Measurements from ENCODE around the gene EIF1.
"Not testable (repeated sequence)": the region's sequence is repeated elsewhere in the genome, so short reads cannot be mapped to it uniquely, and the experiment has no call there.

Gene EIF1

DNA sequence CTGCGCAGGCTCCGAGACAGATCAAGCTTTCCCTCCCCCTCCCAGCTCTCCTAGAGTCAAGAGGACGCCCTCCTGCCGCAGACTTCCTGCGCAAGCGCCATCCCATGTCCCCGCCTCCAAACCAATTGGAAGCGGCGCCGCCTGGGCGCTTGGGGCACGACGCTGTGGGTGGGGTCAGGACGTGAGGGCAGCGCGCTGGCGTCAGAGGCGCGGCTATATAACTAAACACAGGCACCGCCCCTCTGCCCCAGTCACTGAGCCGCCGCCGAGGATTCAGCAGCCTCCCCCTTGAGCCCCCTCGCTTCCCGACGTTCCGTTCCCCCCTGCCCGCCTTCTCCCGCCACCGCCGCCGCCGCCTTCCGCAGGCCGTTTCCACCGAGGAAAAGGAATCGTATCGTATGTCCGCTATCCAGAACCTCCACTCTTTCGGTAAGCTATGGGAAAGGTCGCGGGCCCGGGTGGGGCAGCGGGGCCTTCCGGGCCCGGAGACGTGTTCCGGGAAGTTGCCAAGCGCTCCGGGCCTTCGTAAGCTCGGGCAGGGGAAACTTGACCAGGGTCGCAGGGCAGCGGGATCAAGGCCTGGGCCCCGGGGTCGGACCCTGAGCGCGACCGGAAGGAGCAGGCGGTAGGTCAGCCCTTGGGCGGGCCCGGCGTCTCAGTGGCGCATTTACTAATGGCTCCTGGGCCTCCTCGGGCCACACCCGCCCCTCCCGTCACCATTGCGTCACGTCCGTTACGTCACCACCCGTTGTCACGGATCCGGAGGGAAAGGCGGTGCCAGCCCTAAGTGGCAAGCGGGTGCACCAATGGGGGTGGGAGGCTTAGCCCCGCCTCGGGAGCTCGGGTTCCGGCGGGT, at the start of gene EIF1:
EIF1 (plus strand) TSS at position 245 of the 856 bp plus-strand sequence; CDS start at position 399, 154 bp downstream.
- DNase-seq, result peak; percentile 100

DNA sequence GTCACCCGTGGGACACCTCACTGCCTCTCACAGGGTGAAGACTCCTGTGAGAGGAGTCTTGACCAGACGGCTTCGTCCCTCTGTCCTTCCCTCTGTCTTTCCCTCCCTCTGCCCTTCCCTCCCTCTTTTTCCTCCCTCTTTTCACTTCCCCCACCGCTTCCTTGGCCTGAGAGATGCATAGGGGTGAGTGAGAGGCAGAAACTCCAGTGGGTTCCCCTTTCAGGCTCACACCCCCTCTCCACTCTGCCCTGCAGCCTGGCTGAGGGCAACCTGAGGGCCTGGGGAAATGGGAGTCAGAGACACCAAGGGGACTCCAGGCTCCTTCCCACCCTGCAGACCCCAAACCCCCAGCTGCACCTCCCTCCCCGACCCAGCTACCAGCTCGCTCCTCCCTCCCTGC, 49.7 kb upstream of the EIF1 start:
- no peak for DNase-seq

DNA sequence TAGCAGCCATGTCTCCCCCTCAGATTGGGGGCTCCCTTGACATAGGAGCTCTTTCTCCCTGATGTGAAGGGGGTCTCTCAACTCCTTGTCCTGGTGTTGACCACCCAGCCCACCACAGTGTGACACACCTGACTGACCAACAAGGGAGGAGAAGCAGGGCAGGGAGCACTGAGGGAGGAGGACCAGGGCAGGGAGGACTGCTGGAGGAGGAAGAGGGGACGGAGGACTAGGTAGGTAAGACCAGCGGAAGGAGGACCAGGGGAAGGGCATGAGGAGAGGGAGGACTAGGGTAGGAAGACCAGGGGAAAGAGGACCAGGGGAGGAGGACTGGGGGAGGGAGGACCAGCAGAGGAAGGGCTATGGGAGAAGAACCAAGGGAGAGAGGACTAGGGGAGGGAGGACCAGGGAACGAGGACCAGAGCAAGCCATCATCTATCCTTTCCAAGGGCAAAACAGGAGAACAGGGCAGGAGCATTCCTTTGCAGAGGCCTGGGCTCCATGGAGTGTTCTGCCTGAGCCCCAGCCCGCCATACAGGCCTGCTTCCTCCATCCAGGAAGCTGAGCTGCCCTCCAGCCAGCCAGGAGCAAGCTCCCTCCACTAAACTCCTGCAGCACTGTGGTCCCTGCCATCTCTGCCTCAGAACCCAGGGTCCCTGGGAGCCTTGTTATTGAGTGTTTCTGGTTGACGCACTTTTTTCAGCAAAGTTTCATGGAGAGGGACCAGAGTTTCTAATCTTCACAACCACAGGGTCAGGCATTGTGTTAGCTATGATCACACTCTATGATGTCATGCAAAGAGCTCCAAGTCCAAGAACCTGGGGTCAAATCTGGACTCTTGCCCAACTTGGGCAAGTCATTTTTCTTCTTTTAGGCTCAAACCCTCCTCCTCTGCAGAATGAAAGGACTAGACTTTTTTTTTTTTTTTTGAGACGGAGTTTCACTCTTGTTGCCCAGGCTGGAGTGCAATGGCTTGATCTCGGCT, 48.9 kb upstream of the EIF1 start:
- DNase-seq, result no peak

DNA sequence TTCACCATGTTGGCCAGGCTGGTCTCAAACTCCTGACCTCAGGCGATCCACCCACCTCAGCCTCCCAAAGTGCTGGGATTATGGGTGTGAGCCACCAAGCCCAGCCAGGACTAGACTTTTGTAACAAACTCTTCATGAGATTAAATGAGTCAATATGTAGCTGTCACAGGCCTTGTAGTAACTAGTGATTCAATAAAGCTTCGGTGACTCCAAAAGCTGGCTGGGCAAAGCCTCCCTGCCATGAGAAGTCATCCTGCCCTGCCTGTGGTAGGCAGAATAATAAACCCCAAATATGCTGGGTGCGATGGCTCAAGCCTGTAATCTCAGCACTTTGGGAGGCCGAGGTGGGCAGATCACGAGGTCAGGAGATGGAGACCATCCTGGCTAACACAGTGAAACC, 48.1 kb upstream of the EIF1 start:
- not testable (repeated sequence) for DNase-seq

- DNase-seq, result no peak
These were observed 46.2 kb upstream of the EIF1 start for GRCh38 chr17:41642252-41643156.

DNA sequence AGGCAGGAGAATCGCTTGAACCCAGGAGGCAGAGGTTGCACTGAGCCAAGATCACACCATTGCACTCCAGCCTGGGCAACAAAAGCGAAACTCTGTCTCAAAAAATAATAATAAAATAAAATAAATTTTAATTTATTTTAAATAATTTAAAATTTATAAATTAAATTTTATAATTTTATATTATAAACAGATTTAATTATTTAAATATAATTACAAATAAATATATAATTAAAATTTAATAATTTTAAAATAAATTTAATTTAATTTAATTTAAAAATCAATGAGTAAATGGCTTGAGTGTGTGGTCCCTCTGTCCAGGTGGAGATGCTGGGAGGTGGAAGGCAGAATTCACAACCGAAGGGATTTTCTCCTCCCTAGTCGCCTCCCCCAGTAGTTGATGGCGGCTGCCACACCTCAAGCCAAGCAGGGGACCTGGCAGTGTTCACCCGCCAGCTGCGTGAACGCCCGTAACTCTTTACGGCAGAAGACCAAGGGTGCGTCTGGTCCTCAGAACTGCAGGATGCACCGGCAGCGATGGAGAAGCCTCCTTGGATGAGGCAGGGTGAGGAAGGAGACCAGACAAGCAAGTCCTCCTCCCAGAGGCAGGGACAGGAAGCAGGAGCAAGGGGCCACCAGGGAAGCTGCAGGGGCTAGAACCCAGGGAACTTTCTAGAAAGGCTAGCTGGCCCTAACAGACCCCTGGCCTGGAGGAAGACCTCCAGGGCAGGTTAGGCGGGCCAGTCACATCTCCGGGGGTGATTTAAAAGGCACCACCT, 41.5 kb upstream of the EIF1 start:
- DNase-seq, result no peak

- DNase-seq, result peak; percentile 84 to 89
These were observed 40.7 kb upstream of the EIF1 start for GRCh38 chr17:41647940-41648410.

DNA sequence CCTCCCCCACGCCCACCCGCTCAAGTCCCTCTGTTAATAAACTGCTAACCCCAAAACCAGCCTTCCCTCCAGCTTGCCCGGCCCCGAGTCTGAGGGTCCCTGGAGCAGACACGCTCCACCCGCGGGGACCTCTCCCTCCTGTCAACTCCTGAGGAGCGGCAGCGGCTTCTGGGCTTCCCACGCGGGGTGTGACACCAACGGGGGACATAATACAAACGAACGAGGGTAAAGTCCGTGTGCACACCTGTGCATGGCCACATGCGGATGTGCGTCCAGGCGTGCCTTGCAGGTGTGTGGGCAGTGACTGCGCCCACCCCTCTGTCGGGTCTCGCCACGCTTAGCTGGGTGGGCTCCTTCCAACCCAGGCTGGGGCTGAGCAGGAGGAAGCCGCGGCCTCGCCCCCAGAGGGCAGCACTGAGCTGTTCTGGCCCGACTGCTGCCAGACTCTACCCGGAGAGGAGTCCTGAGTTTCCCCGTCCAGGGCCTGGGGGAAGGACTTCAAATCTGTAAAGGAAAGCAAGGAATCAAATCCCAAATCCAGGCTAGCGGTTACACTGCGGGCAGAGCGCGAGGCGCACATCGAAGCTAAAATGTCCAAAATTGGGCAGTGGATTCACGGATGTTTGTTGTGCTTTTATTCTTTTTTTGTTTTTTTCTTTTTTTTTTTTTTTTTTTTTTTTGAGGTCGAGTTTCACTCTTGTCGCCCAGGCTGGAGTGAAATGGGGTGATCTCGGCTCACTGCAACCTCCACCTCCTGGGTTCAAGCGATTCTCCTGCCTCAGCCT, 40.1 kb upstream of the EIF1 start:
- DNase-seq, result peak; percentile 80 to 83

DNA sequence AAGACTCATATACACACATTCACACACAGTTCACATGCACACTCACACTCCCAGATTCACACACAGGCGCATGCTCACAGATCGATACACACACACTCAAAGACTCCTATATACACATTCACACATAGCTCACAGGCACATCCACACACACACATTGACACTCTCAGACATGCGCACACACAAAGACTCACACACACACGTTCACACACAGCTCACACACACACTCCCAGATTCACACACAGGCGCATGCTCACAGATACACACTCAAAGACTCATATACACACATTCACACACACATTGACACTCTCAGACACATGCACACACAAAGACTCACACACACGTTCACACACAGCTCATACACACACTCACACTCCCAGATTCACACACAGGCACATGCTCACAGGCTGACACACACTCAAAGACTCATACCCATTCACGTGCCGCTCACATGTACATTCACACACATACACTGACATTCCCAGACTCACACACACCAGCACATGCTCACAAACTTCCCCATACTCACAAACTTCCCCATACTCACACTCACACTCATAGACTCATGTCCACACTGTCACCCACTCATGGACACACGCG, 38.7 kb upstream of the EIF1 start:
- no peak for DNase-seq

DNA sequence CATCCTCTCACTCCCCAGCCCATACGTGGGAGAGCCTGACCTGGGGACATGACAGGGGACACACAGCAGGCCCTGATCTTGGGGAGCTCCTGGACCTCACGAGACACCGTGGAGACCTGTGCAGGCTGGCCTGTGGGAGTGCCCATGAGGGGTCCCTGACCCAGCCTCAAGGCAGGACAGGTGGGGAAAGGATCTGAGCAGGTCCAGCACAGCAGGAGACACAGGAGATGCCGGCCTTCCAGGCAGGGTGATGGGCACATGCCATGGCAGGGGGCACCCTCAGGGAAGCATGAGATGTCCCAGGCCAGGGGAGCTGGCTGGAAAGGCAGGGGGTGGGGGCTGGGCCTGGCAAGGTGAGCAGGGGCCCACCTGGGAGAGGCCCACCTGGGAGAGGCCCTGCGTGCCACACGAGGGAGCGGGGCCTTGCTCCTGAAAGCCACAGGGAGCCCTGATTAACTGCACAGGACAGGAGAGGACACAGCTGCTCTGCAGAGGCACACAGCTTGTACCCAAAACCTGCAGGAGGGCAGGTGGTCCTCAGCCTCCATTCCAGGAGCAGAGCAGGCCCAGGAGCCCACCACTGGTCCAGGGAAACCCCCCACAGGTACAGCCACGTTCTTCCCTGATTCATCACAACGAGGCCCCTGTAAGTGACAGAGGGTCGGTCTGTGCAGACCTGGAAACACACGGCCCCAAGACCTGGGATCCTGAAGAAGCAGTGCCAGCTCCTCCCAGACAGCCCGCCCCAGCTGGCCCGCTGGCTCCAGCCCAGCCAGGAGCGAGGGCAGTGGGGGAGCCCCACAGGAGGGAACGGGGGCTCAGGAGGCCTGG, 37.7 kb upstream of the EIF1 start:
- no peak for DNase-seq

GRCh38 chr17:41651625-41652460, 36.8 kb upstream of the EIF1 start:
- no peak for DNase-seq

DNA sequence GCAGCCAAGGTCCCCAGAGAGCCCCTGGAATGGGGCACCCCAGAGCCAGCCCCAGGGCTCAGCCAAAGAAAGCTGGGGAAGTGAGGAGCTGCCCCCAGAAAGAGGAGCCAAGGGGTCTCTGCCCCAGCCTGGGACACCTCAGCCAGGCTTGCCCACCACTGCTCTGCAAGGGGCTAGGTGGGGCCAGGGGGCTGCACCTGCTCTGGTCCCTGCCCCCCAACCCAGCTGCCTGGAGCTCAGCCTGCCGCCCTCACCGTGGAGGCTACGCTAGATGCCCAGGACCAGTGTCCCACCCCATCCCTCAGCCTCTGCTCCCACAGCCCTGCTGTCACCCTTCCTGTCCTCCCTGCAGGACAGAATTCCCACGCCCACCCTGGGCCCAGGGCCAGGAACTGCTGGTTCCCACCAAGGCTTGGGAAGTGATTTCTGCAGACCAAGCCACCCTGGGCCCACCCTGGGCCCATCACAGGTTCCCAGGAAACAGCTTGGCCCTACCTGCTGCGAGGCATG, 36.2 kb upstream of the EIF1 start:
- no peak for DNase-seq

GRCh38 chr17:41653421-41653820, 35.3 kb upstream of the EIF1 start:
- no peak for DNase-seq

DNA sequence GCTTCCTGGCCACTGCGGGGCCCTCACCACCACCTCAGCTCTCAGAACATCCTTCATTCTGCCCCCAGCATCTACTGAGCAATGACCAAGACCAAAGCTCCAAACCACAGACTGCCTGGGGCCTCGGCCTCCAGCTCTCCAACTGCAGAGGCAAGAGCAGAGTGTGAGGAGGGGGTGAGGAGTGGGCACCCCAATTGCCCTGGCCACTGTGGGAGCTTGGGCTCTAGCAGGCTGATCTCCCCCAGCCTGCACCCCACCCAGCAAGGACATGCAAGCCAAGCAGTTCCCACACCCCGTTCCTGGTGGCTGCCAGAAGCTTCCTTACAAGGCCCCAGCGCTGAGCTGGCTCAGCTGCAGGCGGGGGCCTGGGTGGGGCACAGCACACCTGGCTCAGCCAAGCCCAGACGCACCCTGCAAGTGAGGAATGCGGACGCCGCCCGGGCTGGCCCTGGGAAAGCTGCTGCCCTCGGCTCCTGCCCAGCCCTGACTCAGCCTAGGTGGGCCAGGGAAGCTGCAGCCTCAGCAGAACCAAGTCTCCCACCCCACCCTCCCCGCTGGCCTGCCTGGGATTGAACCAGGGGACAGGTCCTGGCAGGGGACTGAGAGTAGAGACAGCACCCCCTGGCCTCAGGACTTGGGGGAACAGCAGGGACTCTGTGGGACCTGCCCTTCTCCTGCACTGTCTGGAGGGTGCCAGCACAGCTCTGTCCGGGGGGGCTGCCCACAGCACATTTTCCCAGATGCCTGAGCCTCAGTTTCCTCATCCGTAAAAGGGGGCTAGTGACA, 34.6 kb upstream of the EIF1 start:
- DNase-seq, result no peak

DNA sequence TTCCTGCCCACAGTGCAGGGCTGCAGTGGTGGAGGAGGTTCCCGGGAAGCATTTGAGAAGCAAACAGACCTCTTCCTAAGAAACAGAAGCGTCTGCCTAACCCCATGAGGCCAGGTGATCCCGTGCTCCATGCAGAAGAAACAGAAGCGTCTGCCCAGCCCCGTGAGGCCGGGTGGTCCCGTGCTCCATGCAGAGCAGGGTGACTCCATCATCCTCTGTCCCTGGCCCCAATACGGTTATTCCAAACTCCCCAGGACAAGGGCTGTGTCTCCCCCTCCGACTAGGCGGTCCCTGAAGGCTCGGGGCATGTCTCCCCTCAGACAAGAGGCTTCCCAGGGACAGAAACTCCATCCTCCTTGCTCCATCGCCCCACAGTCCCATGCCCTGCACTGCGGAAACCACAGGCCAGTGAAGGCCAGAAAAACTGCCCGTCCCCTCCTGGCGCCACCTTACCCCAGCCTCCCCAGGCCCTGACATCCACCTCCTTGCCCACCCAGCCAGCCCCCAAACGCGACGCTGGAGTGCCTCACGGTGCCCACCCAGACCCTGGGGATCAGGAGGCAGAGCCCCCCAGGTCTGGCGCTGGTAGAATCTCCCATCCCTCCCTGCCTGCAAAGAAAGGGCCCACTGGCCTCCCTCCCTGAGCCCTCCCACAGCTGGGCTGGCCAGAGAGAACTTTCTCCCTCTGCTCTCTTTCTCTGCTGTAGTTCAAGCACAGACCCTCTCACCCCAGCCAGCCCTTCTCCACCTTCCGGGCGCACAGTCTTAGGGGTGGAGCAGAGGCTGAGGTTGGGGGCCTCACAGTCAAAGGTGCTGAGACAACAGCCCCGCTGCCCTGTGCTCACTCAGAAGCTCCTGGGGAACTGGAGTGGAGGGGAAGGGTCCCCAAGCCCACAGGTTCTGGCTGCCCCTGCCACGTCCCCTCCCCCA, 33.7 kb upstream of the EIF1 start:
- no peak for DNase-seq

GRCh38 chr17:41655611-41656111, 33.0 kb upstream of the EIF1 start:
- no peak for DNase-seq
